Measurements from ENCODE around the gene GCN1.

Gene GCN1

GRCh38 chr12:120110550-120111501 lies 83.7 kb downstream of the GCN1 start:
- no peak for FAIRE-seq

GRCh38 chr12:120109570-120110267 lies 84.8 kb downstream of the GCN1 start:
- FAIRE-seq = no peak

GRCh38 chr12:120106151-120106550 lies 88.4 kb downstream of the GCN1 start:
- no peak for FAIRE-seq

- FAIRE-seq = no peak
Observed at GRCh38 chr12:120103371-120103770, 91.1 kb downstream of the GCN1 start.

- no peak for FAIRE-seq
Observed at GRCh38 chr12:120103044-120103338, 91.5 kb downstream of the GCN1 start.

GRCh38 chr12:120102189-120103043 lies 92.1 kb downstream of the GCN1 start:
- FAIRE-seq = no peak

- no peak for FAIRE-seq
Observed at GRCh38 chr12:120101617-120102016, 92.9 kb downstream of the GCN1 start.

- FAIRE-seq = no peak
Observed at GRCh38 chr12:120101182-120101581, 93.3 kb downstream of the GCN1 start.

- no peak for FAIRE-seq
Observed at GRCh38 chr12:120100630-120101029, 93.9 kb downstream of the GCN1 start.

- no peak for FAIRE-seq
Observed at GRCh38 chr12:120099738-120100137, 94.8 kb downstream of the GCN1 start.

GRCh38 chr12:120098756-120099470 lies 95.6 kb downstream of the GCN1 start:
- FAIRE-seq = no peak

GRCh38 chr12:120096671-120097202 lies 97.8 kb downstream of the GCN1 start:
- FAIRE-seq = no peak

- no peak for FAIRE-seq
Observed at GRCh38 chr12:120095736-120096135, 98.8 kb downstream of the GCN1 start.

GRCh38 chr12:120095331-120095730 lies 99.2 kb downstream of the GCN1 start:
- no peak for FAIRE-seq

- no peak for FAIRE-seq
Observed at GRCh38 chr12:120094485-120094884, 100.0 kb downstream of the GCN1 start.

GRCh38 chr12:120093592-120094355 lies 100.7 kb downstream of the GCN1 start:
- no peak for FAIRE-seq

- FAIRE-seq = no peak
Observed at GRCh38 chr12:120093336-120093591, 101.3 kb downstream of the GCN1 start.

- no peak for FAIRE-seq
Observed at GRCh38 chr12:120092551-120093335, 101.8 kb downstream of the GCN1 start.

- FAIRE-seq = no peak
Observed at GRCh38 chr12:120091371-120092090, 103.0 kb downstream of the GCN1 start.

GRCh38 chr12:120090626-120091295 lies 103.8 kb downstream of the GCN1 start:
- no peak for FAIRE-seq

All from TTC549 (cell line).